Renal cortical epithelial cell (primary cell): ENCODE measurements around the gene FAM13C. TPM values are rescaled to one million over a fixed set of nuclear protein-coding genes. Genes with fewer than 3 reads are reported as not detected.
"Not testable (repeated sequence)": the region's sequence is repeated elsewhere in the genome, so short reads cannot be mapped to it uniquely, and the experiment has no call there.

Experiments used
- DNase-seq: peaks from one replicate; pipeline ENCODE4 v3.0.0-alpha.2; 2011; ENCODE audit warnings: low read depth
- total RNA-seq: library from RNA; depleted of rRNA; stranded (reverse); fragments of >200 nt; gene quantifications from 2 replicates; pipeline ENCODE4 v1.2.3, GENCODE V29; 2014

FAM13C gene
- 0.20 TPM in 1 of 2 replicates, not detected in the other for total RNA-seq

GRCh38 chr10:59362144-59362958, at the start of gene FAM13C:
Gene FAM13C, minus strand, starts transcription at chr10:59362549. Its CDS starts 89 bp downstream, at chr10:59362460.
- DNase-seq: peak; percentile 46

DNA sequence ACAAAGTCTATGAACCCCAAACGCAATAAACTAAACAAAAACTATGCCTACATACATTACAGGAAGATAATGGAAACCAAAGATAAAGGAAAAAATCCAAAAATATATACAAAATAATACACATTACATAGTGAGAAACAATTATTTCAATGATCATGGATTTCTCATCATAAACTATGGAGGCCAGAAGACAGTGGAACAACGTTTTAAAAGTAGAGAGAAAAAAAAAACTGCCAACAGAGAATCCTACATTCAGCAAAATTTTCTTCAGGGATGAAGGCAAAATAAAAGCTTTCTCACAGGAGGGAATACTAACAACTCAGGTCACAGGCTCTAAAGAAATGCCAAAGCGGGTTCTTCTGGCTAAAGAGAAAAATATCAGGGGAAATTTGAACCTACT, 42.9 kb upstream of the FAM13C start:
- no peak for DNase-seq

GRCh38 chr10:59400214-59400613, 37.9 kb upstream of the FAM13C start:
- DNase-seq: no peak

- DNase-seq: not testable (repeated sequence)
These were observed 37.0 kb upstream of the FAM13C start for GRCh38 chr10:59399329-59399728.

DNA sequence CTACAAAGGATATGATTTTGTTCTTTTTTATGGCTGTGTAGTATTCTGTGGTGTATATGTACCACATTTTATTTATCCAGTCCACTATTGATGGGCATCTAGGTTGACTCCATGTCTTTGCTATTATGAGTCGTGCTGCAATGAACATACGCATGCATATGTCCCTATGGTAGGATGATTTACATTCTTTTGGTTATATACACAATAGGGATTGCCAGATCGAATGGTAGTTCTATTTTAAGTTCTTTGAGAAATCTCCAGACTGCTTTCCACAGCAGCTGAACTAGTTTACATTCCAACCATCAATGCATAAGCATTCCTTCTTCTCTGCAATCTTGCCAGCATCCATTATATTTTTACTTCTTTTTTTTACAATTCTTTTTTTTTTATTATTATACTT, 35.6 kb upstream of the FAM13C start:
- no peak for DNase-seq

- DNase-seq: no peak
These were observed 33.6 kb upstream of the FAM13C start for GRCh38 chr10:59395984-59396383.

DNA sequence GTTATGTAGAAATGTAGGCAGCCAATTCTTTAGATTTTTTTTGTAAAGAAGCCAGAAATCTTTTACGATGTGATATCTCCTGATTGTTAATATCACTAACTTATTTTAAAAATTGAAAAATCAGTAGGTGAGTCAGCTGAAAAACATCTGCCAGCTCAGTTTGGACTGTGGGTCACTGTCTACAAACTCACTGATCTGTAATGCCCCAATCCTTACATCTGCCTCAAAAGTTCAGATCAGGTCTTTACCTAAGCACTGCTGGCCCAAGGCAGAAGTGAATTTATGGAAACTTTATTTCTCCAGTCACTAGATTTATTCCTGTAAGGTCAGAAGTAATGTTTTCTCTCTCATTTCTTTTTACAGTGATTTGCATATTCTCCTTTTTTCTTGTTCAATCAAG, 31.0 kb upstream of the FAM13C start:
- DNase-seq: peak; percentile 41

DNA sequence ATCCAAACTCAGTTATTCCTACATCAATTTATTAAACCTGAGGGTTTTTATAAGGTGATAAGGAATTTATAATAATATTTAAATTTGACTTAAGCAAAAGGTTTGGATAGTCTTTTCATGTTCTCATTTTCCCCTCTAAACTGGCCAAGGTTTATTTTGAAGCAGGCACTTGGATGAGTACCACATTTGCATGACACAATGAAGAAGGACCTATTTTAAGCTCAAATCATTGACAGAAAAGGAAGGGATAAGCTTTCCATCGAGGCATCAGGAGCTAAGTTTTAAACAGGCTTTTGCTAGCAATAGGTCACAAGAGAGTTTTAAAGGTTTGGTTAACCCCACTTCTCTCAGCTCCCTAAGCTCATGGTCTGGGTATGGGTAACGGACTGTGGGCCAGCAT, 28.7 kb upstream of the FAM13C start:
- no peak for DNase-seq

- DNase-seq: no peak
These were observed 26.3 kb upstream of the FAM13C start for GRCh38 chr10:59388671-59388976.

DNA sequence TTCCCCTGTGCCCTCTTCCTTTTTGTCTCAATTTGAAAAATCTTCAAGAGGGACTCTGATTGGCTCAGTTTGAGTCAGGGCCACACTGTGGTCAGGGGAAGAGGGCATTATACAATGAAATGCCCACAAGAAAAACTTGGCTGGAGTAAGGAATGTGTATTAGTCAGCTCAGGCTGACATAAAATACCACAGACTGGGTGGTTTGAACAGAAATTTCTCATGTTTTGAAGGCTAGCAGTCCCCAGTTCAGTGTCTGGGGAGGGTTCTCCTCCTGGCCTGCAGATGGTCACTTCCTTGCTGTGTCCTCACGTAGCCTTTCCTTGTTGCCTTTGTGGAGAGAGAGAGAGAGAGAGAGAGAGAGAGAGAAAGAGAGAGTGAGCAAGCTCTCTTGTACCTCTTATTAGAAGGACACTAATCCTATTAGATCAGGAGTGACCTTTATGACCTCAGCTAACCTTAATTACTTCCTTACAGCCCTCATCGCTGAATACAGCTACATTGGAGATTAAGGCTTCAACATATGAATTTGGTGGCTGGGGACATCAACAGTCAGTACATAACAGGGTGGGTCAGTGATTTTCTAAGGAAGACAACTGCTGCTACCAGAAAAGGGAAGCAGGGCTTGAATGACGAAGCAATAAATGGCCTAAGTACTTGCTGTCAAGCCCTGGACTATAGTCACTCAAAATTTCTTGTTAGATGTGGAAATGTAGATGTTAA, 25.8 kb upstream of the FAM13C start:
- DNase-seq: peak; percentile 99

GRCh38 chr10:59384761-59385160, 22.4 kb upstream of the FAM13C start:
- DNase-seq: no peak

GRCh38 chr10:59383908-59384307, 21.6 kb upstream of the FAM13C start:
- DNase-seq: no peak

GRCh38 chr10:59383436-59383835, 21.1 kb upstream of the FAM13C start:
- no peak for DNase-seq

DNA sequence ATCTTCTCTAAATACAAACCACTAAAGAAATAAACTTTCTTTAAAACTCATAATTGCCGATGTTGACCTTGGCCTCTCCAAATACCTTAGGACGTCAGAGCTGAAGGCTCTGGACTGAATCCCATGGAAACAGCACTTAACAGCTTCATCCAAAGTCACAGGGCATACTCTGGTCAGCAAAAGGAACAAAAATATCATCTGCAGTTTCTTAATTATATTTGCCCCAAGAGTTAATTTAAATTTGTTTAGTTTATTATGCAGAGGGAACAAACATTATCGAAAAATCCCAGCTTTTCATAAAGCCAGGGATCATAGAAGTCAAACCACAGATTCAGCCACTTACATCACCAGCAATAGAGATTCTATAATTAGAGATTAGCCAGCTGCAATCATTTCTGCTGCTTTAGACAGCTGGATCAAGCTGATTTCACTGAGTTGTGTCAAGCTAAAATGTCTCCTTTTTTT, 20.5 kb upstream of the FAM13C start:
- DNase-seq: no peak

DNA sequence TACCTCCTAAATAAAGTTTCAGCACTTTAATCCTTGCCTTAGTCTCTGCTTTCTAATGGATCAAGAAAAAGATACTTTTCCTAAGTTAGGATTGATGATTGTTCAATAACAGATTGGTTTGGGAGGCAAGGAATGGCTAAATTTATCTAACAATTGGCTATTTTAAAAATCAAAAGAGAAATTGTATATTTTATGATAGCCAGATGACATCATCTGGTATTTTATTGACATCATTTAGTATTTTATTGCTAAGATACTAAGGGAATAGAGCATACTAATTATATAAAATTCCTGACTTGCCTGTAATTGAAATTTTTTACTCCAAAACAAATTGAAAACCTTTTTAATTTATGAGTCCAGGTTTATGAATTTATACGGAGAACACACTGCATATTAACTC, 19.3 kb upstream of the FAM13C start:
- no peak for DNase-seq

- peak; percentile 53 for DNase-seq
These were observed 14.5 kb upstream of the FAM13C start for GRCh38 chr10:59376846-59377245.

- DNase-seq: no peak
These were observed 13.6 kb upstream of the FAM13C start for GRCh38 chr10:59375990-59376389.

DNA sequence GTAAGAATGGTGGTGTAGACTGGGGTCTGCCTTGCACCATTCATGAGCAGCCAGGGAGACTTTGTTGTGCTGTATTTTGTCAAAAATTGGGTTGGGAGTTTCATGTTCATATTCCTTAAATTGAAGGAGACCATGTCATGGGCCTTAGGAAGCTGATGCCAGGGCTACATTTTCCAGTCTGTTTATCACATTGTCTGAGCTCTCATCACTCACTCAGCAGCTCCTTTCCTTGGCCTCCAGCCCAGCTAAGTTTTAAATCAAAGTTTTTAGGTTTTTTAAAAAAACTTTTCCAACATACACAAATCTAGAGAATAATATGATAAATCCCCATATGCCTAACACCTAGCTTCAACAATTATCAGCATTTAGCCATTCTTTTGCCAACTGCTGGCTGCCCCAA, 12.6 kb upstream of the FAM13C start:
- DNase-seq: no peak

- DNase-seq: no peak
These were observed 10.7 kb upstream of the FAM13C start for GRCh38 chr10:59373071-59373470.

- DNase-seq: no peak
These were observed 10.2 kb upstream of the FAM13C start for GRCh38 chr10:59372543-59372942.

DNA sequence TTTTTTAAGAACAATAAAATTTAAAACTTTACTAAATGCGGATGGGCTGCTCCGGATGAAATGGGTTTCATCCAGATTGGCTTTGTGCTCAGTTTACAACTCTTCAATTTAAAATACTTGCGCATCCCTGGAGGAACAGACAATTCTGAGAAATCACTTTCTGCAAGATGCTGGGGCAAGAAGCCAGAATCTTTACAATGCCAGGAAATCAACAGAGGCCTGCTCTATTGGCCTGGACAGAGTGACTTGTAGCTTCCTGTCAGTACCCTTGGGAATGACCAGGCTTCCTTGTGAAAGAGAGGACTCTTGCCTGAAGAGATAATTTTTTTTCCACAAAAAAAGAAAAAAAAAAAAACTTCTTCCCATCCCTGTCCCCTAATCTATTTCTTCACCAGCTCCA, 3.9 kb upstream of the FAM13C start:
- DNase-seq: no peak

GRCh38 chr10:59363446-59363958, 1.2 kb upstream of the FAM13C start:
- DNase-seq: no peak

DNA sequence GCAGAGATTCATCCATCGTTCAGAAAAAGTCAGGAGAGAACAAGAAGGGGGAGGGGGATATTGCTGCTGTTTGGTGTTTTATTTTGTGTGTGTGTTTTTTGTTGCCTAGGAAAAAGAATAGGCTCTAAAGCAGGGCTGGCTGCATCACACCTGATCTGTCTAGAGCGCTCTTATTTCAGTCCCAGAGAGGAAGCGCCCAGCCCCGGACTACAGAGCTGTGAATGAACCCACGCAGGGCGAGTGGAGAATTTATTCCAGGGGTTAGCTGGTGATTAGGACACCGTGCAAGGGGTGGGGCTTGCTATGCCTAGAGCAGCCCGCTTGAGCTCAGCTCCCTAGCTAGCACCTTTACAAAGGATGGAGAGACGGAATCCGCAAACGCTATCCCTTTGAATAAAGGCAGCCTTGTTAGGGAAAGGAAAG, 621 bp upstream of the FAM13C start:
- peak; percentile 68 for DNase-seq
